GM21619 (cell line): Measurements from ENCODE around the gene SLC35C1.
"Not testable (repeated sequence)": the region's sequence is repeated elsewhere in the genome, so short reads cannot be mapped to it uniquely, and the experiment has no call there.

Source experiments
- ATAC-seq: cut with Tn5 transposase; IDR thresholded peaks from one replicate; pipeline ENCODE4 v1.9.1; 2021; ENCODE audit not compliant: unreplicated experiment

SLC35C1 gene

DNA sequence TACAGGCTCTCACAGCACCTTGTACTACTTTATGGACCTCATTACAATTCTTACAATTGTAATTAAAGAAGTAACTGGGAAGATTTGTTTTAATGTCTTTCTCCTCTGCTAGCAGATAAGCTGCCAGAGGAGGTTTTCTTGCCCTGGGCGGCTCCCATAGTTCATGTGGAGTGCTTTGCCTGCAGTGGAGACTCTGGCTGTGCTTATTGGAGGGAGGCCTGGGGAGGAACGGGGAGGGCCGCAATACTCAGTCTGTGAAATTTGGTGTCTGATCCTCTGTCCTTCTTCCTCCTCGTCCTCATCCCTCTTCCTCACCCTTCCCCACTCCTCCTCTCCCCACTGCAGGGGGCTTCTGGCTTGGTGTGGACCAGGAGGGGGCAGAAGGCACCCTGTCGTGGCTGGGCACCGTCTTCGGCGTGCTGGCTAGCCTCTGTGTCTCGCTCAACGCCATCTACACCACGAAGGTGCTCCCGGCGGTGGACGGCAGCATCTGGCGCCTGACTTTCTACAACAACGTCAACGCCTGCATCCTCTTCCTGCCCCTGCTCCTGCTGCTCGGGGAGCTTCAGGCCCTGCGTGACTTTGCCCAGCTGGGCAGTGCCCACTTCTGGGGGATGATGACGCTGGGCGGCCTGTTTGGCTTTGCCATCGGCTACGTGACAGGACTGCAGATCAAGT lies 5.6 kb downstream of the SLC35C1 start:
- ATAC-seq, result no peak

GRCh38 chr11:45811109-45811435 lies 6.1 kb downstream of the SLC35C1 start:
- no peak for ATAC-seq

DNA sequence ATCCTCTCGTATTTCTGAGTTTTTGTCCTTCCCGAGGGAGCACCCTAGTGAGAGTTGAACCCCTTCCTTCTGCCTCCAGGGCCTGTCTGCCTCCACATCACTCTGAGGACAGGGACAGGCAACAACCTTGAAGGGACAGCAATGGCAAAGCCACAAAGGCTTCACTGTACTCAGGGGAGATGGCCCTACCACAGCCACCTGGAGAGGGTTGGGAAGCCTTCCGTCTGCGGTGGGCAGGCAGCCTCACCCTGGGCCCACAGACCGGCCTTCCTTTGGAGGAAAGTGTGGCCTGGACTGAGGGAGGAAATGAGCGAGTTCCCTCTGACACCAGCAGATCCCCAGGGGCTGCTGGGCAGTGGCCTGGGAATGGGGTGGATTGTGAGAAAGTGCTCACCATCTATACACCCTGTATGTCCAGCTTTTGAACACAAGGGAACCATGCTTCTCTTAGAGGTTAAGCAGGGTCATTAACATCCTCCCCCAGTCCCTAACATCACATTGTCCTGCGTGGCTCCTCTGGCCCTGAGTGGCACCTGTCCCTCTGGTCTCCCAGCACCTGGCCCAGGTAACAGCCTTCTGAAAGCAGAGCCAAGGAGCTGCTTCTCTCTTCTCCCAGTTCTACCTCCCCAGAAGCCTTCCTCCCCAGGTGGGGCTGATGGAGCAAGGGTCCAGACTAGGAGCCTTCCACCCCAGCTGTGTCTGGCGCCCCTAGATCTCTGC lies 6.8 kb downstream of the SLC35C1 start:
- no peak for ATAC-seq

GRCh38 chr11:45812581-45813548 lies 7.9 kb downstream of the SLC35C1 start:
- ATAC-seq, result no peak

DNA sequence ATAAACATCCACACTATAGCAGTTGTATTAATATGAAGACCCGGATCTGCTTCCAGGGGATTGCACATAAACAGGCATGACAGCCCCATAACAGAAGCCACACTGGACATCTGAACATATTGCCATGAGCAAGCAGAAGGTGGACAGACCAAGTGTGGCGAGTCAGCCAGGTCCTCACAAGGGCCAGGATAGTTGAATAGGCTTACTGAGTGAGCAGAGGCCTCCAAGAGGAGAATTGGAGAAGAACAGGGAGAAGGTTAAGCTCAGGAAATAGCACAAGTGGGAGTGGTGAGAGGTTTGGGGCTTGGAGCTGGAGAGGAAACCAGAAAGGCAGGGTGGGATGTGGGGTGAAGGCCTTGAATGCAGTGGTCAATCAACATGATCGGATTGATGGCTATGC lies 10.8 kb downstream of the SLC35C1 start:
- ATAC-seq, result no peak

DNA sequence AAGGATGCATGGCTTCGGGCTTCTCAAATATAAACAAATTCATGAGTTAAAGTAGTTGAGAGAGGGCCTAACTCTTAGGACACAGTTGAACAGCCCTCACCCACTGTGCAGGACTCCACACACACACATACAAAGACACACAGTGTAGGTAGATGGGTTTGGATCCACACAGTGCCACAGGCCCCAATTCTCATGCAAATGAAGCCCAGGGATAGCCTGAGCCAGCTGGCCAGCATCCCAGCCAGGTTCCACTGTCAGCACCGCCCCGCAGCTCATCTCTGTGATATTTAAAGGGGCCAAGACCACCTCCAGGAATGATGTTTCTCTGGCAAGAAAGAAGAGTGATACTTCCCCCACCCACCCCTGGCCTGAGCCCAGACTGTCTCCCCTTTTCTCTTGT lies 11.7 kb downstream of the SLC35C1 start:
- no peak for ATAC-seq

GRCh38 chr11:45817191-45817590 lies 12.2 kb downstream of the SLC35C1 start:
- ATAC-seq, result peak; percentile 81

- ATAC-seq, result no peak
Observed at GRCh38 chr11:45818961-45819605, 14.1 kb downstream of the SLC35C1 start.

GRCh38 chr11:45820211-45820857 lies 15.4 kb downstream of the SLC35C1 start:
- no peak for ATAC-seq

DNA sequence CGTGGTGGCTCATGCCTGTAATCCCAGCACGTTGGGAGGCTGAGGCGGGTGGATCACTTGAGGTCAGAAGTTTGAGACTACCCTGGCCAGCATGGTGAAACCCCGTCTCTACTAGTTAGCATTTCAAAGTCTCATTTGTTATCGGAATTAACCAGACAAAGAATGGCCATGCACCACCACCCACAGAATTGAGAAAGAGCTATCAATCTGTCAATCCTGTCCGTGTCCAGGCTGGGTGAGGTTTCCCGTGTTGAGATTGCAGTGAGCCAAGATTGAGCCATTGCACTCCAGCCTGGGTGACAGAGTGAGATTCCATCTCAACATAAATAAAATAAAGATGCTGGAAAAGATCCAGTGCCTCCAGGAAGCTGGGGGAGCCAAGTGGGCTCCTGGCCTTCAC lies 21.5 kb downstream of the SLC35C1 start:
- ATAC-seq, result not testable (repeated sequence)

DNA sequence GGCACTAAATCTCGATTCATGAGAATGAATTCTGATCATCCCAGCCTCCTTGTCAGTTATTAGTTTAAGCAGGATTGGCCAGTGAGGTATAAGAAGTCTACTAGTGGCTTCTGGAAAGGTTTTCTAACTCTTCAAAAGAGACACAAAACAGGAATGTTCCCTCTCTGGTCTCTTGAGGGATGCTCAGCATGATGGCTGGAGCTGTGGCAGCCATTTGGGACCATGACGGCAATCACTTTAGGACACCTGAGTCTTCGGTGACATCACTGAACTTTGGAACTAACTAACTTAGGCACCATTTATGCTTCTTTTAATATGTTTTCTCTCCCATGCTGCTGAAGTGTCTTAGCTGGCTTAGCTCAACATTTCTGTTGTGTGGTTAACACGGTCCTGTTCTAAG lies 22.2 kb downstream of the SLC35C1 start:
- ATAC-seq, result no peak

DNA sequence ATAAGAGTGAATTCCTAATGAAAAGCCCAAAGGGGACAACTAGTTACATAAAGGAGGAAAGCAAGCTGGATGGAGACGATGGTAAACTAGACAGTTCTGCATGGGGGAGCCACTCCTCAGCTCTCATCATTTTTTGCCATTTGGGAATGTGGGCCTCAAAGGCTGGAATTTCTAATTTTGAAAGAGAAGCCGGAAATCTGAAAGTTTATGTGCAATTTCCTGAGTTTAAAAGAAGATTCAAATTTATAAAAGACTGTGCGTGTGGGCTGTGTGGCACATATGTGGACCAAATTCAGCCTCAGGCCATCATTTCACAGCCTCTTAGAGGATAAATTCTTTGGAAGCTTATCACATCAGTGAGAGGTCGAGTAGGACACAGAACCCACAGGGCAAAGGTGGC lies 24.0 kb downstream of the SLC35C1 start:
- ATAC-seq, result no peak

DNA sequence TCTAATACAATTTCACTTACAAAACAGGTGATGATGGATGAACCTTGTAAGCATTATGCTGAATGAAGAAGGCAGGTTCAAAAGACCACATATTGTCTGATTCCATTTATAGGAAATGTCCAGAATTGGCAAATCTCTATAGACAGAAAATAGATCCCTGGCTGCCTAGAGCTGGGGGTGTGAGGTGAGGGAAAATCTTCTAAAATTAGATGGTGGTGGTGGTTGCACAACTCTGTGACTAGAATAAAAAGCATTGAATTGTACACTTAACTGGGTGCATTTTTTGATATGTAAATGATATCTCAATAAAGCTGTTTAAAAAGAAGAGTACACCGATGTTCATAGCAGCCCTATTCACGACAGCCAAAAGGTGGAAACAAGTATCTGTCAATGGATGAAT lies 25.6 kb downstream of the SLC35C1 start:
- ATAC-seq, result no peak

- ATAC-seq, result no peak
Observed at GRCh38 chr11:45832811-45833441, 28.0 kb downstream of the SLC35C1 start.

- ATAC-seq, result no peak
Observed at GRCh38 chr11:45833761-45834160, 28.8 kb downstream of the SLC35C1 start.

DNA sequence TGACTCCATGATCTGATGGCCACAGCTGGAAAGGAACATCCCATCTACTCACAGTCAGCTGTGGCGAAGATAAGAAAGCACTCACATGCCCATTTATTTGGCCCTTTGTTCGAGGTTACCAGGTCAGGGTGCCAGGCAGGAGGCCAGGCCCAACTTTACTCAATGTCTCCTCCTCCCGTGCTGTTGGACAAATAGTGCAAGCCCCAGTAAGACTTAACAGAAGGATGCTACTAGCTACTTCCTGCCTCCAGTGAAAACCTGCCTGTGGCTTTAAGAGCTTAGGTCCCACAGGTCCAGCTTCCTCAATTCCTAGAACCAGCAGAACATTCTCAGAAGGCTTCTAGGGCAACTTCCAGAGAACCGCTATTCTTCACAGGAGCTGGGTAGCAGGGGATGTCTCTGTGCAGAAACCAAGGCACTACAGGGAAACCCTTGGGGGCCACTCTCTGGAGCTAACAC lies 29.4 kb downstream of the SLC35C1 start:
- ATAC-seq, result no peak

DNA sequence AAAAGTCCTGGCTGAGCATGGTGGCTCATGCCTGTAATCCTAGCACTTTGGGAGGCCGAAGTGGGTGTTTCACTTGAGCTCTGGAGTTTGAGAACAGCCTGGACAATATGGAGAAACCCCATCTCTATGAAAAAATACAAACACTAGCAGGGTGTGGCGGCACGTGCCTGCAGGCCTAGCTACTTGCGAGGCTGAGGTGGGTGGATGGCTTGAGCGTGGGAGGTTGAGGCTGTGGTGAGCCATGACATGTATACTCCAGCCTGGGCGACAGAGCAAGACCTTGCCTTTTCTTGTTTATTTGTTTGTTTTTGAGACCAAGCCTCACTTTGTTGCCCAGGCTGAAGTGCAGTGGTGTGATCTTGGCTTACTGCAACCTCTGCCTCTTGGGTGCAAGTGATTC lies 34.3 kb downstream of the SLC35C1 start:
- no peak for ATAC-seq

- not testable (repeated sequence) for ATAC-seq
Observed at GRCh38 chr11:45840251-45840650, 35.3 kb downstream of the SLC35C1 start.

GRCh38 chr11:45843158-45843924 lies 38.4 kb downstream of the SLC35C1 start:
- ATAC-seq, result no peak
